ENCODE data around the gene CABP4.

The CABP4 gene

GRCh38 chr11:67436459-67437081 lies 18.6 kb upstream of the CABP4 start:
- no peak for DNase-seq

- no peak for DNase-seq
Observed at GRCh38 chr11:67437082-67437808, 17.9 kb upstream of the CABP4 start, which contains the start of gene PTPRCAP. Gene PTPRCAP, minus strand, starts transcription at chr11:67437682. Its CDS starts 63 bp downstream, at chr11:67437619.

- DNase-seq = no peak
Observed at GRCh38 chr11:67437809-67438157, 17.4 kb upstream of the CABP4 start.

GRCh38 chr11:67438158-67438902 lies 16.8 kb upstream of the CABP4 start:
- no peak for DNase-seq

- DNase-seq = peak in 1 of 2 experiments; percentile 2
Observed at GRCh38 chr11:67439321-67440228, 15.6 kb upstream of the CABP4 start.

- no peak for DNase-seq
Observed at GRCh38 chr11:67440229-67441097, 14.7 kb upstream of the CABP4 start.

GRCh38 chr11:67441098-67441563 lies 14.0 kb upstream of the CABP4 start:
- DNase-seq = no peak

GRCh38 chr11:67441731-67442351 lies 13.3 kb upstream of the CABP4 start:
- no peak for DNase-seq

- no peak for DNase-seq
Observed at GRCh38 chr11:67442504-67443404, 12.4 kb upstream of the CABP4 start.

GRCh38 chr11:67445515-67445914 lies 9.6 kb upstream of the CABP4 start:
- DNase-seq = no peak

GRCh38 chr11:67448220-67448609 lies 6.9 kb upstream of the CABP4 start:
- no peak for DNase-seq

- no peak for DNase-seq
Observed at GRCh38 chr11:67449116-67449844, 5.9 kb upstream of the CABP4 start.

GRCh38 chr11:67450796-67451657 lies 4.1 kb upstream of the CABP4 start:
- no peak for DNase-seq

GRCh38 chr11:67451658-67451976 lies 3.5 kb upstream of the CABP4 start:
- DNase-seq = no peak

GRCh38 chr11:67452141-67452952 lies 2.8 kb upstream of the CABP4 start, which contains the start of gene GPR152:
Gene GPR152, minus strand, starts transcription at chr11:67452729. Its CDS starts 5 bp downstream, at chr11:67452724.
- DNase-seq = no peak

GRCh38 chr11:67453816-67454732 lies 1.1 kb upstream of the CABP4 start:
- no peak for DNase-seq

All from NCI-H1930 (cell line).